OCI-LY7 (cell line): Measurements from ENCODE around the gene SRRM5.

Source experiments
- EZH2phosphoT487 ChIP-seq: fragments of 200-600 bp; sonication (generic); IDR thresholded peaks from 2 replicates; pipeline ENCODE4 v1.6.1; 2018; ENCODE audit warnings: low read depth, borderline replicate concordance, mild to moderate bottlenecking, mixed run types, antibody characterized with exemption, low read length, moderate library complexity, mixed read lengths
- TF ChIP-seq, protein P1 (sequence below): fragments of 200-600 bp; sonication (generic); conservative IDR thresholded peaks from 2 replicates; pipeline ENCODE4 v1.5.1; 2014; ENCODE audit warnings: mild to moderate bottlenecking, antibody characterized with exemption, low read length, moderate library complexity, mixed read lengths

DNA sequence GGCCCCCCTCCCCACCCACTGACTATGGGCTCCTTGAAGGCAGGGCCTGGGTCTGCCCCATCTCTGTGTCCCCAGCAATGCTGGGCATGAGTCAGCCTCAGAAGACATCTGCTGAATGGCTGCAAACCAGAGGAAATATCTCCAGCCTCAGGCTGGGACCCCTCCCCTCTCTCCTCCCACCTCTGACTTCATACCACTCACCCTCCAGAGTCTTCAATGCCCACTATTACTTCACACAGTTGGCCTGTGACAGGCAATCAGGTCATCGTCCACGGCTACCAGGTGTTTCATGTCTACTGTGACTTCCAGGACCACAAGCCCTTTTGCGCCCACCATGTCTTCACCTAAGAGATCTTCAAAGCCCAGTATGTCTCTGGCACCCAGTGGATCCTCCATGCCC is at the start of gene SRRM5:
- TF ChIP-seq, protein P1, sequence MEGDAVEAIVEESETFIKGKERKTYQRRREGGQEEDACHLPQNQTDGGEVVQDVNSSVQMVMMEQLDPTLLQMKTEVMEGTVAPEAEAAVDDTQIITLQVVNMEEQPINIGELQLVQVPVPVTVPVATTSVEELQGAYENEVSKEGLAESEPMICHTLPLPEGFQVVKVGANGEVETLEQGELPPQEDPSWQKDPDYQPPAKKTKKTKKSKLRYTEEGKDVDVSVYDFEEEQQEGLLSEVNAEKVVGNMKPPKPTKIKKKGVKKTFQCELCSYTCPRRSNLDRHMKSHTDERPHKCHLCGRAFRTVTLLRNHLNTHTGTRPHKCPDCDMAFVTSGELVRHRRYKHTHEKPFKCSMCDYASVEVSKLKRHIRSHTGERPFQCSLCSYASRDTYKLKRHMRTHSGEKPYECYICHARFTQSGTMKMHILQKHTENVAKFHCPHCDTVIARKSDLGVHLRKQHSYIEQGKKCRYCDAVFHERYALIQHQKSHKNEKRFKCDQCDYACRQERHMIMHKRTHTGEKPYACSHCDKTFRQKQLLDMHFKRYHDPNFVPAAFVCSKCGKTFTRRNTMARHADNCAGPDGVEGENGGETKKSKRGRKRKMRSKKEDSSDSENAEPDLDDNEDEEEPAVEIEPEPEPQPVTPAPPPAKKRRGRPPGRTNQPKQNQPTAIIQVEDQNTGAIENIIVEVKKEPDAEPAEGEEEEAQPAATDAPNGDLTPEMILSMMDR, result no peak
- TF ChIP-seq EZH2phosphoT487, result no peak
